Smooth muscle cell (in vitro differentiated cells): ENCODE data around the gene BGN. TPM values are rescaled to one million over a fixed set of nuclear protein-coding genes. Genes with fewer than 3 reads are reported as not detected.

Experiments used
- DNase-seq: peaks from one replicate; lab custom pipeline; 2025; ENCODE audit not compliant: unreplicated experiment; lab: John Stamatoyannopoulos, UW
- H2AFZ ChIP-seq: fragments of 200-600 bp; sonication (generic); 2 replicates; pipeline ENCODE4 v1.6.0; 2016; ENCODE audit warnings: antibody characterized with exemption, low read depth, mild to moderate bottlenecking
- H3F3A ChIP-seq: fragments of 200-600 bp; sonication (generic); 2 replicates; pipeline ENCODE4 v1.6.0; 2017; ENCODE audit warnings: antibody characterized with exemption, low read depth
- H3K27ac ChIP-seq: fragments of 200-600 bp; sonication (generic); 2 replicates; pipeline ENCODE4 v1.5.1; 2016; ENCODE audit warnings: low read depth, mild to moderate bottlenecking
- H3K27me3 ChIP-seq: fragments of 200-600 bp; sonication (generic); 2 replicates; pipeline ENCODE4 v1.6.1; 2016; ENCODE audit warnings: low read depth, mild to moderate bottlenecking
- H3K36me3 ChIP-seq: fragments of 200-600 bp; sonication (generic); 2 replicates; pipeline ENCODE4 v1.5.1; 2016; ENCODE audit warnings: low read depth
- H3K4me1 ChIP-seq: fragments of 200-600 bp; sonication (generic); 2 replicates; pipeline ENCODE4 v1.5.1; 2016; ENCODE audit warnings: low read depth
- H3K4me2 ChIP-seq: fragments of 200-600 bp; sonication (generic); 2 replicates; pipeline ENCODE4 v1.6.0; 2016; ENCODE audit warnings: mild to moderate bottlenecking
- H3K4me3 ChIP-seq: fragments of 200-600 bp; sonication (generic); 2 replicates; pipeline ENCODE4 v1.5.1; 2016; ENCODE audit warnings: mild to moderate bottlenecking
- H3K79me2 ChIP-seq: fragments of 200-600 bp; sonication (generic); 2 replicates; pipeline ENCODE4 v1.6.0; 2016; ENCODE audit warnings: low read depth, mild to moderate bottlenecking
- H3K9ac ChIP-seq: fragments of 200-600 bp; sonication (generic); 2 replicates; pipeline ENCODE4 v1.6.0; 2016; ENCODE audit warnings: low read depth
- H3K9me3 ChIP-seq: fragments of 200-600 bp; sonication (generic); replicated peaks from 2 replicates; pipeline ENCODE4 v1.5.1; 2016; ENCODE audit warnings: low read depth
- H4K20me1 ChIP-seq: fragments of 200-600 bp; sonication (generic); 2 replicates; pipeline ENCODE4 v1.6.0; 2016; ENCODE audit warnings: low read depth
- WGBS: methylation state at CpG from one replicate; pipeline ENCODE4 v1.1.7; 2016; ENCODE audit warnings: low lambda C conversion rate; 5-methylcytosine and 5-hydroxymethylcytosine counted together
- polyA plus RNA-seq: library from polyadenylated mRNA; unstranded; fragments of >200 nt; fragmentation: Nextera tagmentation; extraction: Ambion mirVana; gene quantifications from 2 replicates; pipeline ENCODE4 v1.2.1, GENCODE V29; 2016
- total RNA-seq: library from RNA; depleted of rRNA; stranded (reverse); fragments of >200 nt; gene quantifications from 2 replicates; pipeline ENCODE4 v1.2.3, GENCODE V29; 2014
- TF ChIP-seq, protein P1 (sequence below): fragments of 200-600 bp; sonication (generic); IDR thresholded peaks from 2 replicates; pipeline ENCODE4 v1.5.1; 2017; ENCODE audit warnings: borderline replicate concordance, mild to moderate bottlenecking, antibody characterized with exemption; ENCODE audit not compliant: insufficient read depth, poor library complexity, severe bottlenecking

The BGN gene
- total and polyA plus RNA-seq, 2 experiments from 2014 or later: 298 to 621 TPM

DNA sequence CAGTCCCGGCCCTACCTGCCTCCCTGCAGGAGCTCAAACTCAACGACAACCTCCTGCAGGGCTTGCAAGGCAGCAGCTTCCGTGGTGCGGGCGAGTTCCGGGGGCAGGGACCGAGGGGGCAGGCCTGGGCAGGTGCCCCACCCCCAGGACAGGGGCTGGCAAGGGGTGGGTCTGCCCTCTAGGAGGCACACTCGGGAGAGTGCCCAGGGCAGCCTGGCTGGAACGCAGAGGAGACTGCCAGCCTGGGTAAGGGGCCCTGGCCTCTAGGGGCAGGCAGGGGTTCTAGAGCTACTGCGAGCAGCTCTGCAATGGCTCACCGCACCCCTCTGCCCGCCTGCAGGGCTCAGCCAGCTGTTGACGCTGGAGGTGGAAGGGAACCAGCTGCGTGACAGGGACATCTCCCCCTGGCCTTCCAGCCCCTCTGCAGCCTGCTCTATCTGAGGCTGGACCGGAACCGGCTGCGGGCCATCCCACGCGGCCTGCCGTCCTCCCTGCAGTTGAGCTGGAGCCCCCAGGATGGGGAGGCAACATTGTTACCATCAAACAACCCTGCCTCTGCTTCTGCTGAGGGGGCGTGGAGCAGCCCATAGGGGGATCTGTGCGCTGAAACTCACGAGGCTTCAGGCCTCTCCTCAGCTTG lies 12.3 kb upstream of the BGN start:
- Histone ChIP-seq H3K4me3 (no peak overlapping the region), H3K36me3 (no peaks in the 10 kb centered on the region)
- TF ChIP-seq, protein P1, sequence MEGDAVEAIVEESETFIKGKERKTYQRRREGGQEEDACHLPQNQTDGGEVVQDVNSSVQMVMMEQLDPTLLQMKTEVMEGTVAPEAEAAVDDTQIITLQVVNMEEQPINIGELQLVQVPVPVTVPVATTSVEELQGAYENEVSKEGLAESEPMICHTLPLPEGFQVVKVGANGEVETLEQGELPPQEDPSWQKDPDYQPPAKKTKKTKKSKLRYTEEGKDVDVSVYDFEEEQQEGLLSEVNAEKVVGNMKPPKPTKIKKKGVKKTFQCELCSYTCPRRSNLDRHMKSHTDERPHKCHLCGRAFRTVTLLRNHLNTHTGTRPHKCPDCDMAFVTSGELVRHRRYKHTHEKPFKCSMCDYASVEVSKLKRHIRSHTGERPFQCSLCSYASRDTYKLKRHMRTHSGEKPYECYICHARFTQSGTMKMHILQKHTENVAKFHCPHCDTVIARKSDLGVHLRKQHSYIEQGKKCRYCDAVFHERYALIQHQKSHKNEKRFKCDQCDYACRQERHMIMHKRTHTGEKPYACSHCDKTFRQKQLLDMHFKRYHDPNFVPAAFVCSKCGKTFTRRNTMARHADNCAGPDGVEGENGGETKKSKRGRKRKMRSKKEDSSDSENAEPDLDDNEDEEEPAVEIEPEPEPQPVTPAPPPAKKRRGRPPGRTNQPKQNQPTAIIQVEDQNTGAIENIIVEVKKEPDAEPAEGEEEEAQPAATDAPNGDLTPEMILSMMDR: no peak

DNA sequence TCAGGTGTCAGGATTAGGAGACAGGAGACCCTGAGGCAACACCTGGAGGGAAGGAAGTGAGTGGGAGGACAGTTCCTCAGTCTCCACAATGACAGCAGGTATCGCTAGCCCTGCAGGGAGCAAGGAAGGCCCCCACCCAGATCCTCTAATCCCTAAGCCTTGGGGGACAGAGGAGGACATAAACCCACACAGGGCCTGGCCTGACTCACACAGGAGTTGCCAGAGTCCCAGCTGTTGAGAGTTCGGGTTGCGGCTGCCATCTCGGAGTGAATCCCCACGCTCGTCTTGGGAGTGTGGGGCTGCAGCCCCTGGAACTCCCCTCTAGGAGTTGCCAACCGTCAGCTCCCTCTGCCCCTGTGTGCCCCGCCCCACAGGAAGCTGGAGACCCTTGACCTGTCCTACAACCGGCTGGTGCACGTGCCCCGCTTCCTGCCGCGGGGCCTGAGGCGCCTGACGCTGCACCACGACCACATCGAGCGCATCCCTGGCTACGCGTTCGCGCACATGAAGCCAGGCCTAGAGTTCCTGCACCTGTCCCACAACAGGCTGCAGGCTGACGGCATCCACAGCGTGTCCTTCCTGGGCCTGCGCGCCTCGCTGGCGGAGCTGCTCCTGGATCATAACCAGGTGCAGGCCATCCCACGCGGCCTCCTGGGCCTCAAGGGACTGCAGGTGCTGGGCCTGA lies 9.2 kb upstream of the BGN start:
- TF ChIP-seq, protein P1: no peak
- H3K4me1 ChIP-seq: no peaks in the 10 kb centered on the region
- H3K9ac ChIP-seq: no peak overlapping the region
- H3K27ac ChIP-seq: no peak overlapping the region
- H3K79me2 ChIP-seq: no peaks in the 10 kb centered on the region
- H3K36me3 ChIP-seq: no peaks in the 10 kb centered on the region
- no peak overlapping the region for H3K4me3 ChIP-seq
- no peak for DNase-seq
- H3K9me3 ChIP-seq: no peaks in the 10 kb centered on the region
- WGBS: 87% methylated on average over 30 of the region's 30 CpGs
- no peak overlapping the region for H3K4me2 ChIP-seq
- no peak overlapping the region for H2AFZ ChIP-seq
- no peaks in the 10 kb centered on the region for H3K27me3 ChIP-seq
- H4K20me1 ChIP-seq: no peaks in the 10 kb centered on the region
- H3F3A ChIP-seq: no peaks in the 10 kb centered on the region

More for the DNA sequence above, 12.3 kb upstream of the BGN start:
- H4K20me1 ChIP-seq: no peaks in the 10 kb centered on the region
- no peak overlapping the region for H2AFZ ChIP-seq
- H3K9ac ChIP-seq: no peak overlapping the region
- H3K4me1 ChIP-seq: no peaks in the 10 kb centered on the region
- H3K27me3 ChIP-seq: no peaks in the 10 kb centered on the region
- no peaks in the 10 kb centered on the region for H3K79me2 ChIP-seq
- WGBS: 88% methylated on average over 22 of the region's 23 CpGs
- no peak for DNase-seq
- no peak overlapping the region for H3K4me2 ChIP-seq
- no peak overlapping the region for H3K27ac ChIP-seq
- no peaks in the 10 kb centered on the region for H3K9me3 ChIP-seq
- H3F3A ChIP-seq: no peaks in the 10 kb centered on the region

DNA sequence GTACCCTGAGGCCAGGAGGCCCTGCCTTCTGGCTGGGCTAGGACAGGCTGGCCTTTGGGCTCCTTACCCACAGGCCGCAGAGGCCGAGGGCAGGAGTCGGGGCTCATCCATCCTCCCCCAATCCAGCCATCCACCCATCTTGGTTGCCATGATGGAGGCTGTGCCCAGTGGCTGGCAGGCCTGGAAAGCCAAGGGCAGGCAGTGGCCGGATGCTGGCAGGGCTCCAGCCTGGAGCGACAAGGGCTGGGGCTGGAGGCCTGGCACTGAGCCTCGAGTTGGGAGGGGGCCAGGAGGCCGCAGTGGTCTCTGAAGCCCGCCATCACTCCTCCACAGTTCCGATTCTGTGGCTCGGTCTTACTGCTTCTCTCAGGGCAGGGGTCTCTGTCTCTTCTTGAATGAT lies 8.6 kb upstream of the BGN start:
- no peaks in the 10 kb centered on the region for H3F3A ChIP-seq
- no peaks in the 10 kb centered on the region for H4K20me1 ChIP-seq
- no peak overlapping the region for H2AFZ ChIP-seq
- WGBS: 95% methylated on average over 10 of the region's 10 CpGs
- no peak overlapping the region for H3K4me3 ChIP-seq
- H3K27ac ChIP-seq: no peak overlapping the region
- no peaks in the 10 kb centered on the region for H3K9me3 ChIP-seq
- H3K79me2 ChIP-seq: no peaks in the 10 kb centered on the region
- H3K27me3 ChIP-seq: no peaks in the 10 kb centered on the region
- H3K9ac ChIP-seq: no peak overlapping the region
- H3K4me1 ChIP-seq: peaks cover under 1% of the 10 kb centered on the region
- no peaks in the 10 kb centered on the region for H3K36me3 ChIP-seq
- no peak overlapping the region for H3K4me2 ChIP-seq
- no peak for DNase-seq
- TF ChIP-seq, protein P1: no peak
